ENCODE results near the gene ARHGAP22.

DNA sequence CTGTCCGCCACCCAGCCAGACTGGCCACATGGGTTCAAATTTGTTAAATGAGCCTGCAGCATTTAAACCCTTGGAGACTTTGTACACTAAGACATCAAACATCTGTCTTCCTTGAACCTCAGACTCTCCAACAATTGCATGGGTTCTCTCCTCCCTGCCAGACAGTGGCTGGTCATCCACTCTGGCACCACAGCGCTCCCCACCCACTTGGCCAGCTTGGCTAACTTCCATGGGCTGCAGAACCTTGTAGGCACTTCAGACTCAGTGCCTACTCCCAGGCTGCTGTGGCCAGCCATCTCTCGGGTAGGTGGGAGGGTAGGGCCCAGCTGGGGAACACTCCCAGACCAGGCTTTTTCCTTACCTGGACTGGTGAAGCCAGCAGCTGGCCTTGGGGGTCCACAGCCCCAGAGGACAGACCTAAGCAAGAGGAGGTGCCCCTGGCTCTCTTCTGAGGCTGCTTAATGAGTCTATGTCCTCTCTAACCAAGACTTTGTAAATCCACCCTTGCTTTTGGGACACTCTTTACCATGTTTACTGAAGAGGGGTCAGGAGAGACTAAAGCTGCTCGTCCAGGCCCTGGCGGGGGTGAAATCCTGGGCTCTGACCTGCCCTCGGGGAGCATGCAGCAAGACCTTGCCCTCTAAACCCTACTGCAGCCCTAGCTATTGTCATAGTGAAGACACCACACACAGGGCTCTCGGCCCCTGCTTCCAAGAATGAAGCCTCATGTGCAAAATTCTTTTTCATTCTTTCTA lies 82.7 kb downstream of the ARHGAP22 start:
- TF ChIP-seq, protein P1, sequence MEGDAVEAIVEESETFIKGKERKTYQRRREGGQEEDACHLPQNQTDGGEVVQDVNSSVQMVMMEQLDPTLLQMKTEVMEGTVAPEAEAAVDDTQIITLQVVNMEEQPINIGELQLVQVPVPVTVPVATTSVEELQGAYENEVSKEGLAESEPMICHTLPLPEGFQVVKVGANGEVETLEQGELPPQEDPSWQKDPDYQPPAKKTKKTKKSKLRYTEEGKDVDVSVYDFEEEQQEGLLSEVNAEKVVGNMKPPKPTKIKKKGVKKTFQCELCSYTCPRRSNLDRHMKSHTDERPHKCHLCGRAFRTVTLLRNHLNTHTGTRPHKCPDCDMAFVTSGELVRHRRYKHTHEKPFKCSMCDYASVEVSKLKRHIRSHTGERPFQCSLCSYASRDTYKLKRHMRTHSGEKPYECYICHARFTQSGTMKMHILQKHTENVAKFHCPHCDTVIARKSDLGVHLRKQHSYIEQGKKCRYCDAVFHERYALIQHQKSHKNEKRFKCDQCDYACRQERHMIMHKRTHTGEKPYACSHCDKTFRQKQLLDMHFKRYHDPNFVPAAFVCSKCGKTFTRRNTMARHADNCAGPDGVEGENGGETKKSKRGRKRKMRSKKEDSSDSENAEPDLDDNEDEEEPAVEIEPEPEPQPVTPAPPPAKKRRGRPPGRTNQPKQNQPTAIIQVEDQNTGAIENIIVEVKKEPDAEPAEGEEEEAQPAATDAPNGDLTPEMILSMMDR (conservative IDR thresholded peaks at IDR 0.05 in 1 of 2, IDR thresholded peaks at IDR 0.05 in 1 of 2; ENCODE audit: low read depth in 1 of 2, low read length in 2 of 2) = no peak
- no peak for TF ChIP-seq EZH2 (IDR thresholded peaks at IDR 0.05; ENCODE audit: low read length, missing control alignments)
